ENCODE results near the gene GOLGA6C. TPM values are rescaled to one million over a fixed set of nuclear protein-coding genes. Genes with fewer than 3 reads are reported as not detected.
"Not testable (repeated sequence)": the region's sequence is repeated elsewhere in the genome, so short reads cannot be mapped to it uniquely, and the experiment has no call there.

The GOLGA6C gene
- total RNA-seq, 1 experiment from 2014 or later, result not detected

DNA sequence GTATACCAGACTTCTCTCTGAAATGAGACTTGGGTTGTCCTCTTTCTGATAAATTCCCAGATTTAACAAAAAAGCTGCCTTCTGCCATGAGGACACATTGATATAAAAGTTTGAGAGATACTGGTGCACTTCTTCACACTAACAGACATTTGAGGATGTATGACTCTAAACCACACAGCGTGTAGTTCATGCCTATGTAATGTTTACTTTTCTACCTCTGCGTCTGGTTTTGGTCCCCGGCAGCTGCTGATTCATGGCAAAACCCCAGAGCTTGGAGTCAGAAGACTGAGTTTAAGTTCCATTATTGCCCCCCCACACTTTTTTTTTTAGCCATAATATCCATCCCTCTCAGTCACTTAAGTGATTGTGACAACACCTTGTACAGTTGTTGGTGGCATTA, 1.7 kb downstream of the GOLGA6C start:
- H2BK5ac ChIP-seq (ENCODE audit: insufficient read length, low read length); H3K27me3 Mint-ChIP-seq (ENCODE audit: low read depth); H2AK5ac ChIP-seq (ENCODE audit: insufficient read length, low read length); H3K4me1 ChIP-seq (ENCODE audit: insufficient read depth, low read length); H3K79me2 ChIP-seq (ENCODE audit: insufficient read depth, low read length); H3K9me3 Mint-ChIP-seq; H3K23ac ChIP-seq (ENCODE audit: insufficient read length, low read depth, low read length); H3K27ac Mint-ChIP-seq; H2BK12ac ChIP-seq (ENCODE audit: insufficient read length, low read depth, low read length); H3K27ac ChIP-seq (ENCODE audit: insufficient read length, low read depth, low read length); H3K4me3 Mint-ChIP-seq; H4K5ac ChIP-seq (ENCODE audit: insufficient read length, low read depth, low read length); H3K27me3 ChIP-seq (ENCODE audit: insufficient read depth, low read length); H4K91ac ChIP-seq (ENCODE audit: insufficient read length, low read depth, low read length); H3K36me3 Mint-ChIP-seq (ENCODE audit: insufficient read depth in 1 of 3, low read depth in 3 of 3); H2BK120ac ChIP-seq (ENCODE audit: low read depth, low read length, poor library complexity, severe bottlenecking); H3K14ac ChIP-seq (ENCODE audit: insufficient read depth, low read length); H3K18ac ChIP-seq (ENCODE audit: insufficient read length, low read depth, low read length); H3K9me3 ChIP-seq (ENCODE audit: control insufficient read depth, low read depth, low read length); H4K20me1 ChIP-seq (ENCODE audit: control insufficient read depth, insufficient read depth, insufficient read length); H3K9ac ChIP-seq (ENCODE audit: extremely low read depth, insufficient read length, low read length); DNase-seq; H3K23me2 ChIP-seq (ENCODE audit: insufficient read length, low read depth, low read length, poor library complexity, severe bottlenecking); H2BK15ac ChIP-seq (ENCODE audit: low read depth, low read length); H3T11ph ChIP-seq (ENCODE audit: low read length); H3K4me2 ChIP-seq (ENCODE audit: insufficient read depth, insufficient read length, low read length); H4K8ac ChIP-seq (replicated peaks; ENCODE audit: insufficient read length, low read depth, low read length); H3K4ac ChIP-seq (ENCODE audit: low read depth, low read length); H3K79me1 ChIP-seq (ENCODE audit: insufficient read depth, low read depth, low read length, poor library complexity, severe bottlenecking); H3K4me1 Mint-ChIP-seq; H2AFZ ChIP-seq (ENCODE audit: low read length); H3K56ac ChIP-seq (ENCODE audit: insufficient read length, low read depth, low read length); H2BK20ac ChIP-seq (ENCODE audit: low read depth, low read length, poor library complexity, severe bottlenecking): not testable (repeated sequence)
- no CpG with 5 or more reads among the region's 3 CpGs for WGBS (ENCODE audit: extremely low coverage, insufficient read length, low lambda C conversion rate)

DNA sequence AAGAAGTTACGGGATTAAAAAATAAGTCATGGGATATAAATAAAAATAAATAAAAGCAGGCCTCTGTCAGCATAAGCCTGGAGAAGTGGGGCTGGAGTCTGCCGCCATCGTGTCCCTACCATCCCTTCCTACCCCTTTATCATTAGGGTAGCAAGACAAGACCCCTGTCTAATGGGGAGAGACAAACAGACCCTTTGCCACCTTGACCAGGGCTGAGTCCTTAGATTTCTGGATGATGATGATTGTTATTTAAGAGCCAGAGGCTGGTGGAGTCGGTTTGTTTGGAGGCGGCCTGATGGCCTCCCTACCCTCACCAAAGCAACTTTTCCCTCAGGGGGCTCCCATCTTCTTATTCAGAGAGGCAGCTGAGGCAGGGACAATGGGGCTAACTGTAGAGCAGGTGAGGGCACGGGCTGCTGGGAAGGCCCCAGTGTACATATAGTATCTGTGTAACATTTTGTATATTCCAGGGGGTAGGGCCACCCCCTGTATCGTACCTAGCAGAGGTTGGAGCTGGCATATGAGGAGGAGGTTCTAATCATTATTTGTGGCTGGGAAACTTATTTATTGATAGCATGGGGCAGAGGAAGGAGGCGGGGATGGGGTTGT, 15.7 kb downstream of the GOLGA6C start:
- not testable (repeated sequence) for H3K4me1 ChIP-seq (ENCODE audit: insufficient read depth, low read length); H2AFZ ChIP-seq (ENCODE audit: low read length); H4K91ac ChIP-seq (ENCODE audit: insufficient read length, low read depth, low read length); H3K27me3 ChIP-seq (ENCODE audit: insufficient read depth, low read length); H2BK120ac ChIP-seq (ENCODE audit: low read depth, low read length, poor library complexity, severe bottlenecking); H2BK20ac ChIP-seq (ENCODE audit: low read depth, low read length, poor library complexity, severe bottlenecking); H2BK12ac ChIP-seq (ENCODE audit: insufficient read length, low read depth, low read length); H3K4me3 Mint-ChIP-seq; H3K9ac ChIP-seq (ENCODE audit: extremely low read depth, insufficient read length, low read length); H3T11ph ChIP-seq (ENCODE audit: low read length); H3K23me2 ChIP-seq (ENCODE audit: insufficient read length, low read depth, low read length, poor library complexity, severe bottlenecking); H4K8ac ChIP-seq (replicated peaks; ENCODE audit: insufficient read length, low read depth, low read length); DNase-seq; H4K5ac ChIP-seq (ENCODE audit: insufficient read length, low read depth, low read length); H3K14ac ChIP-seq (ENCODE audit: insufficient read depth, low read length); H3K56ac ChIP-seq (ENCODE audit: insufficient read length, low read depth, low read length); H2AK5ac ChIP-seq (ENCODE audit: insufficient read length, low read length); H4K20me1 ChIP-seq (ENCODE audit: control insufficient read depth, insufficient read depth, insufficient read length); H3K27ac ChIP-seq (ENCODE audit: insufficient read length, low read depth, low read length); H3K36me3 Mint-ChIP-seq (ENCODE audit: insufficient read depth in 1 of 3, low read depth in 3 of 3); H3K9me3 ChIP-seq (ENCODE audit: control insufficient read depth, low read depth, low read length); H3K4me2 ChIP-seq (ENCODE audit: insufficient read depth, insufficient read length, low read length); H2BK5ac ChIP-seq (ENCODE audit: insufficient read length, low read length); H3K18ac ChIP-seq (ENCODE audit: insufficient read length, low read depth, low read length); H3K9me3 Mint-ChIP-seq; H3K79me2 ChIP-seq (ENCODE audit: insufficient read depth, low read length); H3K79me1 ChIP-seq (ENCODE audit: insufficient read depth, low read depth, low read length, poor library complexity, severe bottlenecking); H3K27me3 Mint-ChIP-seq (ENCODE audit: low read depth); H3K23ac ChIP-seq (ENCODE audit: insufficient read length, low read depth, low read length); H3K4ac ChIP-seq (ENCODE audit: low read depth, low read length); H2BK15ac ChIP-seq (ENCODE audit: low read depth, low read length)
- WGBS (ENCODE audit: extremely low coverage, insufficient read length, low lambda C conversion rate), result no CpG with 5 or more reads among the region's 8 CpGs
- peaks cover 7 to 11% of the 10 kb centered on the region in 2 experiments for H3K4me1 Mint-ChIP-seq
- H3K27ac Mint-ChIP-seq, result 0 out of 7 replicates have a peak overlapping the region, but pooled peaks of 1 of the 3 experiments have one; percentile 59

Data from H9 (cell line).